ENCODE data around the gene NFATC3.

NFATC3 gene

GRCh38 chr16:68242926-68243858 lies 158.0 kb downstream of the NFATC3 start:
- TF ChIP-seq CTCF (conservative IDR thresholded peaks at IDR 0.05; ENCODE audit: control insufficient read depth, insufficient read depth, low read depth, low read length): no peak
- no peak overlapping the region for H3K4me3 ChIP-seq (ENCODE audit: control insufficient read depth, low read depth, low read length)
- no peak for DNase-seq (ENCODE audit: low read depth)

GRCh38 chr16:68244481-68244902 lies 159.3 kb downstream of the NFATC3 start:
- no peak for TF ChIP-seq CTCF (conservative IDR thresholded peaks at IDR 0.05; ENCODE audit: control insufficient read depth, insufficient read depth, low read depth, low read length)
- H3K4me3 ChIP-seq (ENCODE audit: control insufficient read depth, low read depth, low read length): peak overlapping the region; percentile 98
- no peak for DNase-seq (ENCODE audit: low read depth)

DNA sequence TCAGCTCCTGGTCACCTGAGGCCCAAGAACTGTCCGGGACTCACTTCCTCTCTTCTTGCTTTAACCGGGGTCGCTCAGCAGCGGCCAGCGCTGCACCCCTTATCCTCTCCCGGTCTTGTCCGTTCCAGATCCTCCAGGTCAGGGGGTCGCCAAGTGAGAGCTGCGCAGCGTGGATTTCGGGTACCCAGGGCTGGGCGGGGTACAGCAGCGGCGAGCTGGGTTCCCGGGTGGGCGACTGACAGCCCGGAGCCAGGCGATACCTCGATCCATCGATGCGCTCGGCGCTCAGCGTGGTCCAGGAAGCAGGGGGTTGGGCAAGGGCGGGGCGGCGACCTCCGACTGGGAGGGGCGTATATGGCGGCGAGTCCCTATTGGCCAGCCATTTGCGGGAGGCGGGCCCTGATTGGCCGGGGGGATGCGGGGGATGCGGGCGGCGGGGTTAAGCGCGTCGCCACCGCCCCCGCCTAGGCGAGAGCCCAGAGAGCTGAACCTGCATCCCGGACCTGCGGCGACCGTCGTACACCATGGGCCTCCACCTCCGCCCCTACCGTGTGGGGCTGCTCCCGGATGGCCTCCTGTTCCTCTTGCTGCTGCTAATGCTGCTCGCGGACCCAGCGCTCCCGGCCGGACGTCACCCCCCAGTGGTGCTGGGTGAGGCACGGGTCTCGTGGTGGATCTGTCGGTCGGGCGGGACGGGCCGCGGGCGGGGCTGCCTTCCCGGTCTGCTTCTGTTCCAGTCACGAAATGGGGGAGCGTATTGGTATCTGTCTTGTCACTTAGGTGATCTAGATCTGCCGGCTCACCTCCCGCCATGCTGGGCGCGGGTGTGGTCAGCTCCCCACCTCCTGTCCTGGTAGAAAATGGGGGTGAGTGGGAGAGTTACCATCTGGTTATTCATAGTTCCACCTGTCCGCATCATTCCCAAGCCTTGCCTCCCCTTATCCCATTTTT lies 160.0 kb downstream of the NFATC3 start, which contains the start of gene PLA2G15:
Gene PLA2G15 (plus strand): TSS at position 471 of the 951 bp plus-strand sequence. CDS start 54 bp downstream, at position 525.
- peak within 1 kb of the TSS; percentile 98 for H3K4me3 ChIP-seq (ENCODE audit: control insufficient read depth, low read depth, low read length)
- peak; percentile 91 for DNase-seq (ENCODE audit: low read depth)
- no peak for TF ChIP-seq CTCF (conservative IDR thresholded peaks at IDR 0.05; ENCODE audit: control insufficient read depth, insufficient read depth, low read depth, low read length)

DNA sequence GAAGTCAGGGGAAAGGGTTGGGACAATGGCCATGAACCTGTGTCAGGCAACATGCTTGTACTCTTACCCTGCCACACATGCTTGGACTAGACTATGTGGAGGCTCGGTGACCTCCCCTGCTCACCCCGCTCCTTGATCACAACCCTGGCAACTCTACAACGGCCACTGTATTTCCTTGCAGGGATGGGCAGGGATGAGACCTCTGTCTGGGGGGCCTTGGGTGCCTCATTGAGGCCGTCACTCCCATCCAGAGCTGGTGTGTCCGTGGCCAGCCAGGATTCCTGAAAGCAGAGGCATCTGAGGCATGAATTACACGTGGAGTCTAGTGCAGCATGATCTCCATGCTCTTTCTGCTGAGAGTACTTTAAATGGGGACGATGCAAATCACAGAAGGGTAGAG lies 161.0 kb downstream of the NFATC3 start:
- TF ChIP-seq CTCF (conservative IDR thresholded peaks at IDR 0.05; ENCODE audit: control insufficient read depth, insufficient read depth, low read depth, low read length): no peak
- DNase-seq (ENCODE audit: low read depth): no peak
- H3K4me3 ChIP-seq (ENCODE audit: control insufficient read depth, low read depth, low read length): peak overlapping the region; percentile 98

GRCh38 chr16:68246666-68247065 lies 161.5 kb downstream of the NFATC3 start:
- no peak for TF ChIP-seq CTCF (conservative IDR thresholded peaks at IDR 0.05; ENCODE audit: control insufficient read depth, insufficient read depth, low read depth, low read length)
- H3K4me3 ChIP-seq (ENCODE audit: control insufficient read depth, low read depth, low read length): no peak overlapping the region
- DNase-seq (ENCODE audit: low read depth): peak; percentile 53

DNA sequence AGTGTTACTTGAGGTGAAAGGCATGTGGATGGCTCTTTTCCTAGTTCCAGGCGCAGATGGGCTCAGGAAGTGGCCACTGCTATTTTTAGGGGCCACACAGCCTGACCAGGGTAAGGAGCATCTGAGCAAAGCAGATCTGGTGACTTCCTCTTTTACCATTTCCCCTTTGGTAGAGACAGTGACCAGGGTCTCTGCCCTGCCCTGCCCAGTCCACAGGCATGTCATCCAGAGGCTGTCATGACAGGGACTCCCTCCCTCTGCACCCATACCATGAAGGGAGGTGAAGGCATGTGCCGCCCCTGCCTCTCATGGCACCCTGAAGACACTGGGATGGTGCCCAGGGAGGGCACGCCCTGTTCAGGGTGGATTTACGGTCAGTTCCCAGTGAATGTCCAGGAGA lies 162.2 kb downstream of the NFATC3 start:
- DNase-seq (ENCODE audit: low read depth): no peak
- TF ChIP-seq CTCF (conservative IDR thresholded peaks at IDR 0.05; ENCODE audit: control insufficient read depth, insufficient read depth, low read depth, low read length): no peak
- no peak overlapping the region for H3K4me3 ChIP-seq (ENCODE audit: control insufficient read depth, low read depth, low read length)

Measured in fibroblast of mammary gland (primary cell).